ENCODE results near the gene ZFPM1.

DNA sequence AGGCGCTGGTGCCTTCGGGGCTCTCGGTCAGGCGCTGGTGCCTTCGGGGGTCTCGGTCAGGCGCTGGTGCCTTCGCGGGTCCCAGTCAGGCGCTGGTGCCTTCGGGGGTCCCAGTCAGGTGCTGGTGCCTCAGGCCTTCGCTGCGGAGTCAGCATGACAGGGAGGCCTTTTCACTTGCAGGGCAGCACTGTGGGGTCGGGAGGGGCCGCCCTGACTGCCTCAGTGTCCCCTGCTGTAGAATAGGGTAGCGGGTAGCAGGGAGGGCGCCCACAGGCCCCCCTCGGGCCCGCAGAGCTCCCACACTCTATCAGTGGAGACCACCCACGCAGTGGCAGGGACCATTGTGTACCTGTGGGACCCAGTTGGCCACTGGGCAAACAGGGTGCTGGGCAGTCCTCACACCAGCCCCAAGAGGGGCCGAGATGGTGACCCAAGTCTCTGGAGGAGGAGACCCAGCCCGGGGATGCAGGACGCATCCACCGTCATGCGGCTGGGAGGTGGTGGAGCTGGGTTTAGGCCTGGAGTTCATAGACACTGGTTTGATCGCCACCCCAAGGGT lies 38.0 kb downstream of the ZFPM1 start:
- TF ChIP-seq, protein P1, sequence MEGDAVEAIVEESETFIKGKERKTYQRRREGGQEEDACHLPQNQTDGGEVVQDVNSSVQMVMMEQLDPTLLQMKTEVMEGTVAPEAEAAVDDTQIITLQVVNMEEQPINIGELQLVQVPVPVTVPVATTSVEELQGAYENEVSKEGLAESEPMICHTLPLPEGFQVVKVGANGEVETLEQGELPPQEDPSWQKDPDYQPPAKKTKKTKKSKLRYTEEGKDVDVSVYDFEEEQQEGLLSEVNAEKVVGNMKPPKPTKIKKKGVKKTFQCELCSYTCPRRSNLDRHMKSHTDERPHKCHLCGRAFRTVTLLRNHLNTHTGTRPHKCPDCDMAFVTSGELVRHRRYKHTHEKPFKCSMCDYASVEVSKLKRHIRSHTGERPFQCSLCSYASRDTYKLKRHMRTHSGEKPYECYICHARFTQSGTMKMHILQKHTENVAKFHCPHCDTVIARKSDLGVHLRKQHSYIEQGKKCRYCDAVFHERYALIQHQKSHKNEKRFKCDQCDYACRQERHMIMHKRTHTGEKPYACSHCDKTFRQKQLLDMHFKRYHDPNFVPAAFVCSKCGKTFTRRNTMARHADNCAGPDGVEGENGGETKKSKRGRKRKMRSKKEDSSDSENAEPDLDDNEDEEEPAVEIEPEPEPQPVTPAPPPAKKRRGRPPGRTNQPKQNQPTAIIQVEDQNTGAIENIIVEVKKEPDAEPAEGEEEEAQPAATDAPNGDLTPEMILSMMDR (IDR thresholded peaks at IDR 0.05): no peak
- no peak for TF ChIP-seq POLR2A (IDR thresholded peaks at IDR 0.05)
